H9 (cell line): ENCODE results near the gene ZNF445. TPM values are rescaled to one million over a fixed set of nuclear protein-coding genes. Genes with fewer than 3 reads are reported as not detected.

Source experiments
- DNase-seq: peaks from one replicate; pipeline ENCODE4 v3.0.0-alpha.2; 2017
- H2AFZ ChIP-seq: one replicate; pipeline ENCODE4 v1.6.1; 2013; ENCODE audit warnings: mild to moderate bottlenecking, low read length, control low read depth, moderate library complexity
- H2AK5ac ChIP-seq: 2 replicates; pipeline ENCODE4 v1.6.1; 2013; ENCODE audit warnings: low read length, control low read depth, mixed read lengths; ENCODE audit not compliant: insufficient read length
- H2BK120ac ChIP-seq: one replicate; pipeline ENCODE4 v1.6.1; 2013; ENCODE audit warnings: low read depth, mild to moderate bottlenecking, low read length, control low read depth, inconsistent platforms; ENCODE audit not compliant: poor library complexity, severe bottlenecking
- H2BK12ac ChIP-seq: 2 replicates; pipeline ENCODE4 v1.6.1; 2013; ENCODE audit warnings: low read length, control low read depth, mixed read lengths, low read depth; ENCODE audit not compliant: insufficient read length
- H2BK15ac ChIP-seq: 2 replicates; pipeline ENCODE4 v1.6.1; 2013; ENCODE audit warnings: low read depth, low read length, control low read depth
- H2BK20ac ChIP-seq: one replicate; pipeline ENCODE4 v1.6.1; 2013; ENCODE audit warnings: low read depth, mild to moderate bottlenecking, low read length, control low read depth, inconsistent platforms; ENCODE audit not compliant: poor library complexity, severe bottlenecking
- H2BK5ac ChIP-seq: 2 replicates; pipeline ENCODE4 v1.6.1; 2013; ENCODE audit warnings: low read length, control low read depth, mixed read lengths; ENCODE audit not compliant: insufficient read length
- H3K14ac ChIP-seq: 2 replicates; pipeline ENCODE4 v1.6.1; 2013; ENCODE audit warnings: low read length, control low read depth; ENCODE audit not compliant: insufficient read depth
- H3K18ac ChIP-seq: 2 replicates; pipeline ENCODE4 v1.6.1; 2013; ENCODE audit warnings: low read depth, mild to moderate bottlenecking, mixed read lengths, low read length, control low read depth; ENCODE audit not compliant: insufficient read length
- H3K23ac ChIP-seq: 2 replicates; pipeline ENCODE4 v1.6.1; 2013; ENCODE audit warnings: low read length, control low read depth, mixed read lengths, low read depth; ENCODE audit not compliant: insufficient read length
- H3K23me2 ChIP-seq: 2 replicates; pipeline ENCODE4 v1.6.1; 2013; ENCODE audit warnings: low read depth, mild to moderate bottlenecking, mixed read lengths, low read length, control low read depth; ENCODE audit not compliant: insufficient read length, poor library complexity, severe bottlenecking
- H3K27ac ChIP-seq: 2 replicates; pipeline ENCODE4 v1.5.1; 2013; ENCODE audit warnings: low read length, control low read depth, mixed read lengths, low read depth; ENCODE audit not compliant: insufficient read length
- H3K27me3 ChIP-seq: 2 replicates; pipeline ENCODE4 v1.6.1; 2013; ENCODE audit warnings: low read length, control low read depth, inconsistent platforms; ENCODE audit not compliant: insufficient read depth
- H3K4ac ChIP-seq: 2 replicates; pipeline ENCODE4 v1.6.1; 2013; ENCODE audit warnings: low read depth, mild to moderate bottlenecking, control low read depth, inconsistent platforms, low read length, moderate library complexity
- H3K4me1 ChIP-seq: 2 replicates; pipeline ENCODE4 v1.6.1; 2013; ENCODE audit warnings: low read length, control low read depth, inconsistent platforms; ENCODE audit not compliant: insufficient read depth
- H3K4me2 ChIP-seq: 2 replicates; pipeline ENCODE4 v1.6.1; 2013; ENCODE audit warnings: low read length, control low read depth, mixed read lengths; ENCODE audit not compliant: insufficient read length, insufficient read depth
- H3K56ac ChIP-seq: 2 replicates; pipeline ENCODE4 v1.6.1; 2013; ENCODE audit warnings: low read depth, mild to moderate bottlenecking, mixed read lengths, low read length, control low read depth; ENCODE audit not compliant: insufficient read length
- H3K79me1 ChIP-seq: 2 replicates; pipeline ENCODE4 v1.6.1; 2013; ENCODE audit warnings: low read depth, mild to moderate bottlenecking, moderate library complexity, low read length, control low read depth, inconsistent platforms; ENCODE audit not compliant: insufficient read depth, poor library complexity, severe bottlenecking
- H3K79me2 ChIP-seq: 2 replicates; pipeline ENCODE4 v1.6.1; 2013; ENCODE audit warnings: low read length, control low read depth, inconsistent platforms; ENCODE audit not compliant: insufficient read depth
- H3K9ac ChIP-seq: 2 replicates; pipeline ENCODE4 v1.6.1; 2013; ENCODE audit warnings: low read length, control low read depth, mixed read lengths; ENCODE audit not compliant: insufficient read length; ENCODE audit errors: extremely low read depth
- H3K9me3 ChIP-seq: one replicate; pipeline ENCODE4 v1.6.1; 2013; ENCODE audit warnings: low read depth, low read length, inconsistent platforms; ENCODE audit not compliant: control insufficient read depth
- H3T11ph ChIP-seq: one replicate; pipeline ENCODE4 v1.6.1; 2013; ENCODE audit warnings: mild to moderate bottlenecking, low read length, control low read depth, inconsistent platforms
- H4K20me1 ChIP-seq: one replicate; pipeline ENCODE4 v1.6.1; 2013; ENCODE audit not compliant: control insufficient read depth, insufficient read length, insufficient read depth
- H4K5ac ChIP-seq: 2 replicates; pipeline ENCODE4 v1.6.1; 2013; ENCODE audit warnings: low read depth, mild to moderate bottlenecking, mixed read lengths, low read length, control low read depth; ENCODE audit not compliant: insufficient read length
- H4K8ac ChIP-seq: replicated peaks from 2 replicates; pipeline ENCODE4 v1.6.1; 2013; ENCODE audit warnings: low read length, control low read depth, mixed read lengths, low read depth; ENCODE audit not compliant: insufficient read length
- H4K91ac ChIP-seq: 2 replicates; pipeline ENCODE4 v1.6.1; 2013; ENCODE audit warnings: low read depth, mild to moderate bottlenecking, moderate library complexity, mixed read lengths, low read length, control low read depth; ENCODE audit not compliant: insufficient read length
- H3K27ac Mint-ChIP-seq, 3 experiments: 2 replicates in 2 of 3; 3 replicates in 1 of 3; pipeline ENCODE4 v1.8.0; 2020 to 2021; ENCODE audit warnings: mixed read lengths in 3 of 3, mild to moderate bottlenecking in 1 of 3, moderate library complexity in 1 of 3
- H3K27me3 Mint-ChIP-seq: 2 replicates; pipeline ENCODE4 v1.8.0; 2021; ENCODE audit warnings: low read depth, mild to moderate bottlenecking, moderate library complexity, mixed read lengths
- H3K36me3 Mint-ChIP-seq, 3 experiments: 2 replicates in 2 of 3; 3 replicates in 1 of 3; pipeline ENCODE4 v1.8.0; 2020 to 2021; ENCODE audit warnings: low read depth in 3 of 3, mixed read lengths in 3 of 3; ENCODE audit not compliant: insufficient read depth in 1 of 3
- H3K4me1 Mint-ChIP-seq, 2 experiments: 2 replicates each; pipeline ENCODE4 v1.8.0; 2020; ENCODE audit warnings: mixed read lengths in 2 of 2
- H3K4me3 Mint-ChIP-seq, 2 experiments: 2 replicates in 1 of 2; 3 replicates in 1 of 2; pipeline ENCODE4 v1.8.0; 2020 to 2021; ENCODE audit warnings: mild to moderate bottlenecking in 2 of 2, mixed read lengths in 2 of 2, moderate library complexity in 1 of 2
- H3K9me3 Mint-ChIP-seq, 2 experiments: 2 replicates in 1 of 2; 3 replicates in 1 of 2; pipeline ENCODE4 v1.8.0; 2020; ENCODE audit warnings: mild to moderate bottlenecking in 2 of 2, mixed read lengths in 2 of 2, moderate library complexity in 1 of 2
- WGBS: extraction: QIAGEN DNeasy Blood & Tissue Kit; methylation state at CpG from one replicate; pipeline ENCODE4 v1.1.7; 2013; ENCODE audit warnings: missing lambda C conversion rate, low lambda C conversion rate, mixed read lengths; ENCODE audit not compliant: insufficient read length; ENCODE audit errors: extremely low coverage; 5-methylcytosine and 5-hydroxymethylcytosine counted together
- total RNA-seq: library from RNA; stranded (reverse); gene quantifications from 2 replicates; pipeline ENCODE4 v1.2.1, GENCODE V29; 2021
- TF ChIP-seq, protein P1 (sequence below): fragments of 200-600 bp; sonication (generic); conservative IDR thresholded peaks from 3 replicates; pipeline ENCODE4 v1.8.0; 2021; ENCODE audit warnings: antibody characterized with exemption, mild to moderate bottlenecking

The ZNF445 gene
- total RNA-seq, 1 experiment from 2014 or later: 26.0 TPM

DNA sequence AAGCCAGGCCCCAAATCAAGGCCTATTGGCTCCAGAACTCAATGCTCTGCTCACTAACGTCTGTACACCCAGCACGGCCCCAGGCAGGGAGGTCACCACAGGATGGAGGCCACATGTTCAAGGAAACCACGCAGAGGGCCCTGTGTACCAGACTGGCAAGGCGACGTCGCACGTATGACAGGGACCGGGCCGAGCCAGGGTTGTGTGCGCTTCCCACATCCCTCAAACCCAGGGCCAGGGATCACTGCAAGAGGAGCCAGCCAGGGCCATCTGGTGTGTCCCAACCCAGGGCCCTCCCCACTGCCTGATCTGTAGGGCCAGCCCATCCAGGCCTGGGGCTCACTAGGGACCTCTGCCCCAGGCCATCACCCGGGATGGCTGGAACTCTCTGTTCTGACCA is 62.0 kb downstream of the ZNF445 start:
- no peak overlapping the region for H3K18ac ChIP-seq
- no CpG with 5 or more reads among the region's 11 CpGs for WGBS

More for the DNA sequence above, 62.0 kb downstream of the ZNF445 start:
- Histone ChIP-seq H3K79me1 (no peaks in the 10 kb centered on the region), H2AK5ac (no peak overlapping the region), H3K27me3 (no peaks in the 10 kb centered on the region), H3T11ph (no peak overlapping the region), H2BK20ac (no peak overlapping the region), H3K9ac (no peak overlapping the region), H3K56ac (no peak overlapping the region), H3K4ac (no peak overlapping the region), H2BK120ac (no peak overlapping the region), H3K23ac (no peak overlapping the region), H4K8ac (no peak overlapping the region), H3K4me1 (no peaks in the 10 kb centered on the region; the same call in 1 of the 2 replicates), H3K27ac (no peak overlapping the region), H3K9me3 (no peaks in the 10 kb centered on the region), H4K20me1 (no peaks in the 10 kb centered on the region), H4K5ac (no peak overlapping the region), H4K91ac (no peak overlapping the region), H2BK12ac (no peak overlapping the region), H3K4me2 (no peak overlapping the region), H2BK5ac (no peak overlapping the region), H3K23me2 (no peaks in the 10 kb centered on the region), H3K79me2 (no peaks in the 10 kb centered on the region), H3K14ac (no peak overlapping the region; the same call in 1 of the 2 replicates), H2BK15ac (no peak overlapping the region), H2AFZ (no peak overlapping the region)
- H3K27me3 Mint-ChIP-seq: no peaks in the 10 kb centered on the region
- H3K4me3 Mint-ChIP-seq: no peak overlapping the region
- TF ChIP-seq, protein P1, sequence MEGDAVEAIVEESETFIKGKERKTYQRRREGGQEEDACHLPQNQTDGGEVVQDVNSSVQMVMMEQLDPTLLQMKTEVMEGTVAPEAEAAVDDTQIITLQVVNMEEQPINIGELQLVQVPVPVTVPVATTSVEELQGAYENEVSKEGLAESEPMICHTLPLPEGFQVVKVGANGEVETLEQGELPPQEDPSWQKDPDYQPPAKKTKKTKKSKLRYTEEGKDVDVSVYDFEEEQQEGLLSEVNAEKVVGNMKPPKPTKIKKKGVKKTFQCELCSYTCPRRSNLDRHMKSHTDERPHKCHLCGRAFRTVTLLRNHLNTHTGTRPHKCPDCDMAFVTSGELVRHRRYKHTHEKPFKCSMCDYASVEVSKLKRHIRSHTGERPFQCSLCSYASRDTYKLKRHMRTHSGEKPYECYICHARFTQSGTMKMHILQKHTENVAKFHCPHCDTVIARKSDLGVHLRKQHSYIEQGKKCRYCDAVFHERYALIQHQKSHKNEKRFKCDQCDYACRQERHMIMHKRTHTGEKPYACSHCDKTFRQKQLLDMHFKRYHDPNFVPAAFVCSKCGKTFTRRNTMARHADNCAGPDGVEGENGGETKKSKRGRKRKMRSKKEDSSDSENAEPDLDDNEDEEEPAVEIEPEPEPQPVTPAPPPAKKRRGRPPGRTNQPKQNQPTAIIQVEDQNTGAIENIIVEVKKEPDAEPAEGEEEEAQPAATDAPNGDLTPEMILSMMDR: no peak
- H3K9me3 Mint-ChIP-seq: peaks cover 5 to 11% of the 10 kb centered on the region in 2 experiments
- no peak for DNase-seq
- H3K36me3 Mint-ChIP-seq: peaks cover 0 to 4% (median 0%) of the 10 kb centered on the region in 3 experiments; a peak in 3 of 7 replicates
- H3K4me1 Mint-ChIP-seq: peaks cover 7% of the 10 kb centered on the region in 2 experiments; a peak in 2 of 4 replicates
- no peak overlapping the region for H3K27ac Mint-ChIP-seq
